ENCODE data around the gene TSPAN4. TPM values are rescaled to one million over a fixed set of nuclear protein-coding genes. Genes with fewer than 3 reads are reported as not detected.

TSPAN4 gene
- total RNA-seq, 2 experiments from 2014 or later, result 9.4 to 12.1 TPM

DNA sequence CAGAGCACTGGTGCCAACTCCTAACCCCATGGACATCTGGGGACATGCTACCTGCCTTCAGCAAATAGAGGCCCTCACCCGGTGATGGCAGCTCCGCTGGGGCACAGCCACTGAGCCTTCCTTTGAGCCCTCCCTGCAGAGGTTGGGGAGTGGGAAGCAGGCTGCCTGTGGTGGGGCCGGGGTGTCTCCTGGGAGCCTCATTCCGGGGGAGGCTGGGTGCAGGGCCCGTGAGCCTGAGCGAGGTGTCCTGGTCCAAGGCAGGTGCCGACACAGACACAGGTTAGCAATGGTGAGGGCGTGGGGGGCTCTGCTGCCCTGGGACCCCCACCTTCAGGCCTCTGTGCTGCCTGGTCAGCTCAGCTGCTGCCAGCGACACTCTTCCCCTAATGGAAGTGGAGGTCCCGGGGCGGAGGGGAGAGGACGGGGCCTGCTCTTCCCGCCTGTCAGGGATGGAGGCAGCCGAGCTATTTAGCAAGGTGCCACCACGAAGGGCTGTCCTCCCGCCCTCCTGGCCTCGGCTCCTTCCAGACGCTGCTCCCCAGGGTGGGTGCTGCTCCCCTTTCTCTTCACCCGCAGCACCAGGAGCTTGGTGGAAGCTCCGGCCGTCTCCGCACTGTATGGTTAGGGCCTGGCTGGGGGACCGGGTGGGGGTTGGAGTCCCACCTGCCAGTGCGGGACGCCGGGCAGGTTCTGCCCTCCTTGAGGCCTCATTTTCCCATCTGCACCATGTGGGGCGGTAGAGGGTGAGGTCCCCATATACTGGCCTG is 11.2 kb downstream of the TSPAN4 start:
- no peak overlapping the region for H3K4me2 ChIP-seq (ENCODE audit: low read length)
- DNase-seq (ENCODE audit: low spot score), result no peak
- no peaks in the 10 kb centered on the region for H3K79me2 ChIP-seq (ENCODE audit: insufficient read depth, low read depth, low read length)
- no peak overlapping the region for H3K4me3 ChIP-seq (ENCODE audit: low read depth, low read length, poor library complexity, severe bottlenecking)
- H4K20me1 ChIP-seq (ENCODE audit: insufficient read depth, low read length), result no peaks in the 10 kb centered on the region
- H3K4me1 ChIP-seq (ENCODE audit: insufficient read depth, low read length, poor library complexity, severe bottlenecking), result peaks cover 11% of the 10 kb centered on the region
- no TSS peak for BruUV-seq (replicated peaks)
- TF ChIP-seq, protein P1, sequence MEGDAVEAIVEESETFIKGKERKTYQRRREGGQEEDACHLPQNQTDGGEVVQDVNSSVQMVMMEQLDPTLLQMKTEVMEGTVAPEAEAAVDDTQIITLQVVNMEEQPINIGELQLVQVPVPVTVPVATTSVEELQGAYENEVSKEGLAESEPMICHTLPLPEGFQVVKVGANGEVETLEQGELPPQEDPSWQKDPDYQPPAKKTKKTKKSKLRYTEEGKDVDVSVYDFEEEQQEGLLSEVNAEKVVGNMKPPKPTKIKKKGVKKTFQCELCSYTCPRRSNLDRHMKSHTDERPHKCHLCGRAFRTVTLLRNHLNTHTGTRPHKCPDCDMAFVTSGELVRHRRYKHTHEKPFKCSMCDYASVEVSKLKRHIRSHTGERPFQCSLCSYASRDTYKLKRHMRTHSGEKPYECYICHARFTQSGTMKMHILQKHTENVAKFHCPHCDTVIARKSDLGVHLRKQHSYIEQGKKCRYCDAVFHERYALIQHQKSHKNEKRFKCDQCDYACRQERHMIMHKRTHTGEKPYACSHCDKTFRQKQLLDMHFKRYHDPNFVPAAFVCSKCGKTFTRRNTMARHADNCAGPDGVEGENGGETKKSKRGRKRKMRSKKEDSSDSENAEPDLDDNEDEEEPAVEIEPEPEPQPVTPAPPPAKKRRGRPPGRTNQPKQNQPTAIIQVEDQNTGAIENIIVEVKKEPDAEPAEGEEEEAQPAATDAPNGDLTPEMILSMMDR (conservative IDR thresholded peaks at IDR 0.05; ENCODE audit: low read length), result 0 out of 2 replicates have a peak, but pooled peaks have one; percentile 25
- no peak for TF ChIP-seq EZH2phosphoT487 (IDR thresholded peaks at IDR 0.05; ENCODE audit: borderline replicate concordance, low read depth, low read length)
- ChIA-PET POLR2A (no interaction called here), CTCF (ENCODE audit: unreplicated experiment) (interaction anchor here (0.5 kb wide), 1 partner anchor 43 kb away, joined by 3 read pairs; no protein-coding TSS in a partner anchor)
- H3K27ac ChIP-seq (ENCODE audit: low read depth, low read length, poor library complexity, severe bottlenecking), result no peak overlapping the region
- H3K9me3 ChIP-seq (ENCODE audit: low read length), result no peaks in the 10 kb centered on the region
- no peak overlapping the region for H2AFZ ChIP-seq (ENCODE audit: low read length)
- no peaks in the 10 kb centered on the region for H3K36me3 ChIP-seq (ENCODE audit: insufficient read depth, low read length)
- no peaks in the 10 kb centered on the region for H3K9me2 ChIP-seq (ENCODE audit: insufficient read depth, low read length)
- intact Hi-C loops (cut with micrococcal nuclease; ENCODE audit: unreplicated experiment), result no loop called here

DNA sequence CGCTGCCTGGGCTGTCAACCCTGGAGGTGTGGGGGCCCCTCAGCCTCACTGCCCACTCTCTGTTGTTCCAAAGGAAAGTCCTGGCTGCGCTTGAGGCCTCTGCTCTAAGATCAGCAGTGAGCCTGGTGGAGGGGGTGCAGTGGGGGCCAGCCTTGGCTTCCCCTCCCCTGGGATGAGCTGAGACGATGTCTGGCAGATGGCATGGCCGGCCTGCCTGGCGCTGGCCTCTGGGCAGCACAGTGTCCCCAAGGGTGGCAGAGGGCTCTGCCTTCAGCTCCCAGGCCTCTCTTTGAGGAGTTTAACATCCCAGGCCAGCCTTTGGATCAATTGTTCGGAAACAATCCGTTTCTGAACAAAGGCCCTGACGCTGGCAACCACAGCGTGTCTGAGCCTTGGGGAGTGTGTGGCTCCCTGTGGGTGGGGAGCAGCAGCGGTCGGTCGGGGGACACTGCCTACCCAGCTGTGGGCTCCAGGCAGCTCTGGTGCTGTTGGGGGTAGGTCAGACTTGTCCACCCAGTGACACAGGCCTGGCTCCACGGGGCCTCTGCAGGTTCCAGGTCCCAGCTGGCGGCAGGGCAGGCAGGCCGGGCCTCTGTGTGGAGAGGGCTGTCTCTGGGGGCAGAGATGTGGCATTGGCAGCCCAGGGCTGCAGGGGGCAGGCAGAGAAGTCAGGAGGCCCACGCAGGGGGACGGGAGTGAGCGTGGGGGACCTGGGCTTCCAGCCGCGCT is 12.1 kb downstream of the TSPAN4 start:
- ChIA-PET CTCF (ENCODE audit: unreplicated experiment) (no interaction called here), POLR2A (no interaction called here)
- Histone ChIP-seq H3K4me1 (ENCODE audit: insufficient read depth, low read length, poor library complexity, severe bottlenecking) (peaks cover 5% of the 10 kb centered on the region), H3K36me3 (ENCODE audit: insufficient read depth, low read length) (no peaks in the 10 kb centered on the region), H4K20me1 (ENCODE audit: insufficient read depth, low read length) (no peaks in the 10 kb centered on the region), H3K4me3 (ENCODE audit: low read depth, low read length, poor library complexity, severe bottlenecking) (no peak overlapping the region), H2AFZ (ENCODE audit: low read length) (no peak overlapping the region), H3K79me2 (ENCODE audit: insufficient read depth, low read depth, low read length) (no peaks in the 10 kb centered on the region), H3K27ac (ENCODE audit: low read depth, low read length, poor library complexity, severe bottlenecking) (no peak overlapping the region), H3K9me3 (ENCODE audit: low read length) (no peaks in the 10 kb centered on the region), H3K9me2 (ENCODE audit: insufficient read depth, low read length) (no peaks in the 10 kb centered on the region), H3K4me2 (ENCODE audit: low read length) (no peak overlapping the region)
- intact Hi-C loops (cut with micrococcal nuclease; ENCODE audit: unreplicated experiment), result no loop called here
- no peak for DNase-seq (ENCODE audit: low spot score)
- BruUV-seq (replicated peaks), result no TSS peak
- TF ChIP-seq, protein P1 (conservative IDR thresholded peaks at IDR 0.05; ENCODE audit: low read length), result no peak
- no peak for TF ChIP-seq EZH2phosphoT487 (IDR thresholded peaks at IDR 0.05; ENCODE audit: borderline replicate concordance, low read depth, low read length)

DNA sequence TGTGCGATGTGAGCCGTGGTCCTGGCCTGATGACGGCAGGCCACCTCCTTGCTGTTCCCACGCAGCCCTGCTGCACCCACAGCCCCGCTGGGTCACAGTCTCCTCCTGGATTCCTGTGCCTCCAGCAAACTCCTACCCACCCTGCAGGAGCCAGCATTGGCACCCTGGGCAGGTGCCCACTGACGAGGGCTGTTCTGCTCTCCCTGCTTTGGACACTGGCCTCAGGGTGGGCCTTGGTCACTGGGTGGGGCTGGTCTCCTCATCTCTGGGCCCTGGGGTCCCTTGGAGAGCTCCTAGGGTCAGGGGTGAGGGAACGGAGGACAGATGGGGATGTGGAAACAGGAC is 12.7 kb downstream of the TSPAN4 start:
- no peak overlapping the region for H2AFZ ChIP-seq (ENCODE audit: low read length)
- intact Hi-C loops (cut with micrococcal nuclease; ENCODE audit: unreplicated experiment), result no loop called here
- CTCF ChIA-PET (ENCODE audit: unreplicated experiment), result no interaction called here

More for the DNA sequence above, 12.7 kb downstream of the TSPAN4 start:
- TF ChIP-seq, protein P1 (conservative IDR thresholded peaks at IDR 0.05; ENCODE audit: low read length), result no peak
- no peak for TF ChIP-seq EZH2phosphoT487 (IDR thresholded peaks at IDR 0.05; ENCODE audit: borderline replicate concordance, low read depth, low read length)
- no peak overlapping the region for H3K4me2 ChIP-seq (ENCODE audit: low read length)
- POLR2A ChIA-PET, result no interaction called here
- no peaks in the 10 kb centered on the region for H3K9me3 ChIP-seq (ENCODE audit: low read length)
- H3K36me3 ChIP-seq (ENCODE audit: insufficient read depth, low read length), result no peaks in the 10 kb centered on the region
- no TSS peak for BruUV-seq (replicated peaks)
- DNase-seq (ENCODE audit: low spot score), result no peak
- H3K79me2 ChIP-seq (ENCODE audit: insufficient read depth, low read depth, low read length), result no peaks in the 10 kb centered on the region
- no peaks in the 10 kb centered on the region for H4K20me1 ChIP-seq (ENCODE audit: insufficient read depth, low read length)
- peaks cover 5% of the 10 kb centered on the region for H3K4me1 ChIP-seq (ENCODE audit: insufficient read depth, low read length, poor library complexity, severe bottlenecking)
- no peaks in the 10 kb centered on the region for H3K9me2 ChIP-seq (ENCODE audit: insufficient read depth, low read length)
- H3K4me3 ChIP-seq (ENCODE audit: low read depth, low read length, poor library complexity, severe bottlenecking), result no peak overlapping the region
- H3K27ac ChIP-seq (ENCODE audit: low read depth, low read length, poor library complexity, severe bottlenecking), result no peak overlapping the region

Measured in OCI-LY7 (cell line).